Stimulated activated CD4-positive, alpha-beta T cell treated with anti-CD3 and anti-CD28 coated beads, Interleukin-4, amount 100 ng/mL, for 1 hour (primary cell): ENCODE data around the gene SCML1.

Experiments
- DNase-seq: peaks from one replicate; pipeline ENCODE4 v3.0.0-alpha.2; 2020

SCML1 gene

DNA sequence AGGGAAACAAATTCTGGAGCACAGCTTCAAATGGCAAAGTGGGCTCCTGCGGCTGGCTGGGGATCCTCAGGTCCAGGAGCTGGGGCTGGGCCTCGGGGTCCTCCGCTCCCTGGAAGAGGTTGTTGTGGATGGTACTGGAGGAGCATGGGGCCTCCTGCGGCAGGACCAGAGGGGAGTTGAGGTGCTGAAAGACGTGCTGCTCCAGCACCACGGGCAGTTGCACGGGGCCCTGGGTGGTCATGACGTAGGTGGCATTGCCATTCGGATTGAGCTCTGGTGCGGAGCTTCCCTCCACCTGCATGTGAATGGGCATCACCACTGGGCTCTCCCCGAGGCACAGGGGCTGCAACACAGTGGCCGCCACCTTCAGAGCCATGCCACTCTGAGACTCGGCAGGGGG lies 64.1 kb downstream of the SCML1 start:
- DNase-seq: no peak

DNA sequence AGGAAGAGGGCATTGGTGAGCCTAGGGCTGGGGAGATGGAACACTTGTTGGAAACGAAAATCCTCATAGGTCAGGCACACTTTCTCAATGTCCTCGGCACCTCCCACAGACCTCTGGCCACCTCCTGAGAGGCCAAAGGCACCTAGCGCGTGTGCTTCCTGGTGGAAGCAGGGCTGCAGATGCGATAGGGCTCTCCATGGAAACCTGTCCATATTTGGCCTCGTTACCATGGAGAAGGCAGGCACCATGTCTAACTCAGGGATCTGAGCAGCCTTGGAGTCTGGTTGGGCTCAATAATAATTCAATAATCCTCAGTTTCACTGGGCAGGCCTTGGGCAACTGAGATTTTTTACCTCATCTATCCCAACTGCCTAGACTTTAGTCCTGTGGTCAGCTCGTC lies 65.5 kb downstream of the SCML1 start:
- DNase-seq: no peak

DNA sequence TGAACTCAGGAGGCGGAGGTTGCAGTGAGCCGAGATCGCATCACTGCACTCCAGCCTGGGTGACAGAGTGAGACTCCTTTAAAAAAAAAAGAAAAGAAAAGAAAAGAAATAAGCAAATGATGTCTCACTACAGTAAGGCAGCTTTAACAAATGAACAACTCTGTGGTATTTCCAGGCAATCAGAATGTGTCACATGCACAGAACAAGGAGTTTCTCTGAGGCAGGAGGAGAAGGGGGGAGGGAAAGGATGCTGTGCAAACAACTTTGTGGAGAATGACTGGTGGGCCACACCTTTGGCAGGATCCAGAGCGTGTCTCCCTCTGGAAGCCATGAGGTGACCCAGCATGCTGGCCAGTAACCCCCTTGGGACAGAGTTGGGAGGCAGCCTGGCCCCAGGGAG lies 66.2 kb downstream of the SCML1 start:
- no peak for DNase-seq
